HUDEP-2 (cell line): ENCODE measurements around the gene VDAC1.
A peak's percentile ranks its signal among the peaks of the same experiment; 100 is the strongest.
"Not testable (repeated sequence)": the region's sequence is repeated elsewhere in the genome, so short reads cannot be mapped to it uniquely, and the experiment has no call there.

ENCODE experiments used
- DNase-seq, 76 experiments: peaks; one replicate each; lab custom pipeline; 2025; ENCODE audit not compliant: unreplicated experiment in 76 of 76; lab: John Stamatoyannopoulos, UW

The VDAC1 gene

GRCh38 chr5:133944263-133945185 lies 60.3 kb downstream of the VDAC1 start:
- peak in 57 of 76 experiments; percentile 3 to 78 (median 36) for DNase-seq

- DNase-seq = no peak
Measured at GRCh38 chr5:133943475-133943817, 61.3 kb downstream of the VDAC1 start.

- peak in 27 of 76 experiments; percentile 5 to 57 (median 26) for DNase-seq
Measured at GRCh38 chr5:133942614-133943474, 61.9 kb downstream of the VDAC1 start.

GRCh38 chr5:133941456-133942196 lies 63.1 kb downstream of the VDAC1 start:
- peak in 4 of 76 experiments; percentile 4 to 33 (median 7) for DNase-seq

GRCh38 chr5:133939668-133940067 lies 65.1 kb downstream of the VDAC1 start:
- no peak for DNase-seq

- DNase-seq = no peak
Measured at GRCh38 chr5:133938929-133939328, 65.8 kb downstream of the VDAC1 start.

- peak in 48 of 76 experiments; percentile 7 to 71 (median 33) for DNase-seq
Measured at GRCh38 chr5:133938039-133938821, 66.5 kb downstream of the VDAC1 start.

GRCh38 chr5:133937628-133938027 lies 67.1 kb downstream of the VDAC1 start:
- not testable (repeated sequence) for DNase-seq

GRCh38 chr5:133936651-133937015 lies 68.1 kb downstream of the VDAC1 start:
- peak in 62 of 76 experiments; percentile 9 to 76 (median 45) for DNase-seq

GRCh38 chr5:133935991-133936650 lies 68.7 kb downstream of the VDAC1 start:
- DNase-seq = not testable (repeated sequence)

GRCh38 chr5:133935667-133935940 lies 69.2 kb downstream of the VDAC1 start:
- no peak for DNase-seq

- DNase-seq = peak in 1 of 76 experiments; percentile 20
Measured at GRCh38 chr5:133934822-133935666, 69.7 kb downstream of the VDAC1 start.

GRCh38 chr5:133934311-133934710 lies 70.5 kb downstream of the VDAC1 start:
- no peak for DNase-seq

GRCh38 chr5:133933670-133934295 lies 71.0 kb downstream of the VDAC1 start:
- no peak for DNase-seq

GRCh38 chr5:133933169-133933509 lies 71.6 kb downstream of the VDAC1 start:
- no peak for DNase-seq

- peak in 74 of 76 experiments; percentile 10 to 92 (median 74) for DNase-seq
Measured at GRCh38 chr5:133932441-133933168, 72.2 kb downstream of the VDAC1 start.

GRCh38 chr5:133931546-133931945 lies 73.2 kb downstream of the VDAC1 start:
- no peak for DNase-seq

- DNase-seq = peak in 4 of 76 experiments; percentile 12 to 37 (median 28)
Measured at GRCh38 chr5:133930813-133931090, 74.0 kb downstream of the VDAC1 start.
